ENCODE data around the gene IL31RA. TPM values are rescaled to one million over a fixed set of nuclear protein-coding genes. Genes with fewer than 3 reads are reported as not detected.

IL31RA gene
- total RNA-seq, 2 experiments from 2014 or later: not detected

- H3K9me2 ChIP-seq (ENCODE audit: insufficient read depth, low read length): no peaks in the 10 kb centered on the region
- no peak overlapping the region for H3K27ac ChIP-seq (ENCODE audit: low read depth, low read length, poor library complexity, severe bottlenecking)
- no TSS peak for BruUV-seq (replicated peaks)
- no peaks in the 10 kb centered on the region for H4K20me1 ChIP-seq (ENCODE audit: insufficient read depth, low read length)
- no peak overlapping the region for H3K4me2 ChIP-seq (ENCODE audit: low read length)
- POLR2A ChIA-PET: no interaction called here
- no peak overlapping the region for H2AFZ ChIP-seq (ENCODE audit: low read length)
- no peak for TF ChIP-seq CTCF (conservative IDR thresholded peaks at IDR 0.05; ENCODE audit: low read length)
- no peak for TF ChIP-seq EZH2phosphoT487 (IDR thresholded peaks at IDR 0.05; ENCODE audit: borderline replicate concordance, low read depth, low read length)
- H3K4me1 ChIP-seq (ENCODE audit: insufficient read depth, low read length, poor library complexity, severe bottlenecking): no peaks in the 10 kb centered on the region
- DNase-seq (ENCODE audit: low spot score): no peak
- no peaks in the 10 kb centered on the region for H3K9me3 ChIP-seq (ENCODE audit: low read length)
- no peak overlapping the region for H3K4me3 ChIP-seq (ENCODE audit: low read depth, low read length, poor library complexity, severe bottlenecking)
- no peaks in the 10 kb centered on the region for H3K79me2 ChIP-seq (ENCODE audit: insufficient read depth, low read depth, low read length)
- CTCF ChIA-PET (ENCODE audit: unreplicated experiment): no interaction called here
- no peaks in the 10 kb centered on the region for H3K36me3 ChIP-seq (ENCODE audit: insufficient read depth, low read length)
- intact Hi-C loops (cut with micrococcal nuclease; ENCODE audit: unreplicated experiment): no loop called here
These were observed 3.3 kb upstream of the IL31RA start for GRCh38 chr5:55847837-55848236.

GRCh38 chr5:55848783-55849182 is 2.4 kb upstream of the IL31RA start:
- POLR2A ChIA-PET: no interaction called here
- no peaks in the 10 kb centered on the region for H3K36me3 ChIP-seq (ENCODE audit: insufficient read depth, low read length)
- no peaks in the 10 kb centered on the region for H3K79me2 ChIP-seq (ENCODE audit: insufficient read depth, low read depth, low read length)
- intact Hi-C loops (cut with micrococcal nuclease; ENCODE audit: unreplicated experiment): no loop called here
- DNase-seq (ENCODE audit: low spot score): no peak
- CTCF ChIA-PET (ENCODE audit: unreplicated experiment): no interaction called here
- no peak overlapping the region for H2AFZ ChIP-seq (ENCODE audit: low read length)
- H3K4me2 ChIP-seq (ENCODE audit: low read length): no peak overlapping the region
- TF ChIP-seq EZH2phosphoT487 (IDR thresholded peaks at IDR 0.05; ENCODE audit: borderline replicate concordance, low read depth, low read length) (no peak), CTCF (conservative IDR thresholded peaks at IDR 0.05; ENCODE audit: low read length) (no peak)
- no peak overlapping the region for H3K27ac ChIP-seq (ENCODE audit: low read depth, low read length, poor library complexity, severe bottlenecking)
- H3K9me3 ChIP-seq (ENCODE audit: low read length): no peaks in the 10 kb centered on the region
- no peaks in the 10 kb centered on the region for H3K4me1 ChIP-seq (ENCODE audit: insufficient read depth, low read length, poor library complexity, severe bottlenecking)
- no peak overlapping the region for H3K4me3 ChIP-seq (ENCODE audit: low read depth, low read length, poor library complexity, severe bottlenecking)
- no TSS peak for BruUV-seq (replicated peaks)
- no peaks in the 10 kb centered on the region for H4K20me1 ChIP-seq (ENCODE audit: insufficient read depth, low read length)
- H3K9me2 ChIP-seq (ENCODE audit: insufficient read depth, low read length): no peaks in the 10 kb centered on the region

GRCh38 chr5:55851675-55851979 is 470 bp downstream of the IL31RA start:
- ChIA-PET POLR2A (no interaction called here), CTCF (ENCODE audit: unreplicated experiment) (no interaction called here)
- H3K9me2 ChIP-seq (ENCODE audit: insufficient read depth, low read length): no peaks in the 10 kb centered on the region
- DNase-seq (ENCODE audit: low spot score): no peak
- no peaks in the 10 kb centered on the region for H4K20me1 ChIP-seq (ENCODE audit: insufficient read depth, low read length)
- no peak for TF ChIP-seq EZH2phosphoT487 (IDR thresholded peaks at IDR 0.05; ENCODE audit: borderline replicate concordance, low read depth, low read length)
- no peak for TF ChIP-seq CTCF (conservative IDR thresholded peaks at IDR 0.05; ENCODE audit: low read length)
- no peaks in the 10 kb centered on the region for H3K36me3 ChIP-seq (ENCODE audit: insufficient read depth, low read length)
- H3K79me2 ChIP-seq (ENCODE audit: insufficient read depth, low read depth, low read length): no peaks in the 10 kb centered on the region
- H3K4me2 ChIP-seq (ENCODE audit: low read length): no peak overlapping the region
- H3K9me3 ChIP-seq (ENCODE audit: low read length): no peaks in the 10 kb centered on the region
- H3K4me3 ChIP-seq (ENCODE audit: low read depth, low read length, poor library complexity, severe bottlenecking): no peak overlapping the region
- H2AFZ ChIP-seq (ENCODE audit: low read length): no peak overlapping the region
- no peaks in the 10 kb centered on the region for H3K4me1 ChIP-seq (ENCODE audit: insufficient read depth, low read length, poor library complexity, severe bottlenecking)
- BruUV-seq (replicated peaks): no TSS peak
- intact Hi-C loops (cut with micrococcal nuclease; ENCODE audit: unreplicated experiment): no loop called here
- H3K27ac ChIP-seq (ENCODE audit: low read depth, low read length, poor library complexity, severe bottlenecking): no peak overlapping the region

Measured in OCI-LY7 (cell line).